Astrocyte of the hippocampus (primary cell): ENCODE measurements around the gene IKZF3.
"Not testable (repeated sequence)": the region's sequence is repeated elsewhere in the genome, so short reads cannot be mapped to it uniquely, and the experiment has no call there.

Source experiments
- DNase-seq: peaks from one replicate; pipeline ENCODE4 v3.0.0; 2011; ENCODE audit warnings: low read depth, low spot score

Gene IKZF3

GRCh38 chr17:39756380-39757079, 107.6 kb downstream of the IKZF3 start:
- no peak for DNase-seq

DNA sequence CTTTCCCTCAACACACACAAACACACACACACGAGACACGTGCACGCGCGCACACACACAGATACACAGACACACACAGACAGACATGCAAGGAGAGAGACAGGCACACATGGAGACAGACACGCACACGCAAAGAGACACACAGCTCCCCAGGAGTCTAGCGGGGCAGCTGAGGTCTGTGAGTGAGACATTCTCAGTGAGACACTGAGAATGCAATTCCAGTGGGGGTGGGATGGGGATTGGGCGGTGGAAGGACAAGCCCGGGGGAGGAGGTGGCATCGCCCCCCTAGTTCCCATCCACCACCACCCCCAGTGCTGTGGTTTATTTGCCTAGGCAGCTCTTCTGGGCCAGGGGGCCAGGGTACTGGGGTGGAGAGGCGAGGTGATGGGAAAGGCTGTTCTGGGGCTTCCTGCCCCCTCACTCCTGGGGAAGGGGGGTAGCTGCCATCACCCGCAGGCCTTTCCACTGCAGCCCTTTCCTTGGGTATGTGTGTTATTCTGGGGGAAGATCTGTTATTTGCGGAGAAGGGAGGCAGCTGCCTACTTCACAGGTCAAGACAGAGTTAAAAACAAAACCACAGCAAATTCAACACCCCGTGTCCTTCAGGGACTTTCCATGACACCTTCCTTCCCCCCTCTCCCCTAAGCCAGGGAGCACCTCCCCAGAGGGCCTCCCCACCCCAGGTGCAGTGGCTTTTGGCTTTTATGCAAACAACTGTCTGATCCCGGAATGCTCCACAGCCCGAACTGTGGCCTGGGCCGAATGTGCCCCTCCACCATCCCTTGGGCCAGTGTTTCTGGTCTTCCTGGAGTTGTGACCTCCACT, 108.3 kb downstream of the IKZF3 start:
- DNase-seq: peak; percentile 66

DNA sequence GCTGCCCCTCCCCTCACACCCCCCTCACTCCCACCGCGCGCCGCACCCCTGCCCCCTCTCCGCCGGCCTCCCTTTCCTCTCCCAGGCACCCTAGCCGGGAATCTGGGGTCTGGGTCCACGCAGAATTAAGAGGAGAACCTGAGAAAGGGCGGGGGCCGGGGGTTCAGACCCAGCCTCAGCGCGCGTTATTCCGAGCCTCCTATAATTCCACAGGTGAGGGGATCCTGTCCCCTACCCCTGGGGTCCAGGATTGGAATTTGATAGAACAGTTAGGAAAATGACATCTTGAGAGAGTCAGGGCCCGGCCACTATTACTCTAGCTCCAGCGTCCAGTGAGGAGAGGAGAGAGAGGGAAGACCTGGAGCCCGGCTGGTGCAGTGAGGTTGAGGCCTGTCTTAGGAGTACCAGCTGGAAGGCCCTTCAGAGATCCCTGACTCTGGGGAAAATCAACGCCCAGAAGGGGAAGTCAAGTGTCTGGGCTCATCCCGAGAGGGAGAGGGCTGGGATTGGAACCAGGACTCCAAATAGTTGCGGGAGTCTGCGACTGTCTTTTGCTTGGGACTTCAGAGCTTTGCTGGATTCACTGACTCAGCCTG, 109.1 kb downstream of the IKZF3 start:
- DNase-seq: no peak

- DNase-seq: peak; percentile 94
These were observed 109.8 kb downstream of the IKZF3 start for GRCh38 chr17:39754161-39754957.

DNA sequence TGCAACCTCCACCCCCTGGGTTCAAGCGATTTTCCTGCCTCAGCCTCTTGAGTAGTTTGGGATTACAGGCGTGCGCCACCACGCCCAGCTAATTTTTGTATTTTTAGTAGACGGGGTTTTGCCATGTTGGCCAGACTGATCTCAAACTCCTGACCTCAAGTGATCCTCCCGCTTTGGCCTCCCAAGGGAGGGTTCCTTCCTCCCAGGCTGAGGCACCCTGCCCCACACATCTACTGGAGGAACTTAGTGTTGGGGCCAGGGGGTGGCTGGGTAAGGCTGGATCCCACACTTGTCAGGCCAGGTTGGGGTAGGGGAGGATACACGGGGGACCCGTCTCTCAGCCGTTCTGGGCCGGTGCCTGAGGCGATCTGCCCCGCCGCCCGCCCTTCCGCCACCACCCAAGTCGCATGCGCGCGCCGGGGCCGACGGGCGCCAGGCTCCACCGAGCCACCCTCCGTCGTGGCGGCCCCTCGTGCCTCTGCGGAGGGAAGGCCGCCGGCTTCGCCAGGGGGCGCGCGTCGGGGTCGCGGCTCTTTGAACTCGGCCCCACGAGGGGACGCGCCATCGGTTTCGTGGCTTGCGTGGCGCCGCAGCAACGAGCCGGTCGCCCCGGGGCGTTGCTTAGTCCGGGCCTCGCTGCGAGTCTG, 110.5 kb downstream of the IKZF3 start:
- no peak for DNase-seq

DNA sequence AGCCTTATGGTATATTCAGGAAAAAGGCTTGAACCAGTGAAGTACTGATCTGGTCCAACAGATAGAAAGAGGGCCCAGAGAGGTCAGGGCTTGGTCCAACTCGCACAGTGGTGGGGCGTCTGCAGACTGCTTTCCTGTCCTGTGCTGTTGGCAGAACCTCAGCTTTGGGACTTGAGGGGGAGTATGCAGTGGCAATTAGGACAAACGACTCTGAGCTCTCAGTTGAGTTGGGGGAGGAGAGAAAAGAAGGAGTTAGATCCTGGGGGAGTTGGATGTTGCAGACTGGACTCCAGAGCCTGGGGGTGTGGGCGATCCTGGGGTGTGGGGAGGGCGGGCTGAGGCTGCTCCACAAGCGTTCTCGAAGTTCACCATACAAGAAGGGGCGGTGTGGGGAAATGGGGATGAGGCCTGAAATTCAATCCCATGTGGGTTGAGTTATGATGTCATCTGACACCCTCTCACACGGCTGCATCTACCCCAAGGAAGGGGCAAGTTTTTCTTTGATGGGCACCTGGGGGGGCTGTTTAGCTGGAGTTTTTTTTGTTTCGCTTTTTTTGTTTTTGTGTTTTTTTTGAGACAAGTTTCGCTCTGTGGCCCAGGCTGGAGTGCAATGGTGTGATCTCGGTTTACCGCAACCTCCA, 111.8 kb downstream of the IKZF3 start:
- no peak for DNase-seq

DNA sequence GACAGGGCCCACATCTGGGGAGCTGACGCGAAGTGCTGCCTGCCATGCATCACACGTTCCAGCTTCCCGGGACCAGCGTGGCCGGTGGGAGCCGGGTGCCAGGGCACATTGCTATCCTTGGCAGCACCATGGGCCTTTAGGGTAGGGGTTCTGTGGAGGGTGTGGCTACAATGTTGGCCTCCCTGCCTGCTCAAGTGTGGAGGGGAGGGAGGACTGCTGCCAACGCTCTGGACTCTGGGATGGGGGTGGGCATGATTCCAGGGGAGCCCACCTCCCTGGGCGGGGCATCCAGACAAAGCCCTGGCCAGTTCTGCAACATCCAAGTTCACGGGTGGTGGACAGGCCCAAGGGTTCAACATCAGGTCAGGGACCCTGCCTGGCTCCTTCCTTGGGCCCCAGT, 112.5 kb downstream of the IKZF3 start:
- DNase-seq: no peak

- no peak for DNase-seq
These were observed 113.0 kb downstream of the IKZF3 start for GRCh38 chr17:39751016-39751543.

DNA sequence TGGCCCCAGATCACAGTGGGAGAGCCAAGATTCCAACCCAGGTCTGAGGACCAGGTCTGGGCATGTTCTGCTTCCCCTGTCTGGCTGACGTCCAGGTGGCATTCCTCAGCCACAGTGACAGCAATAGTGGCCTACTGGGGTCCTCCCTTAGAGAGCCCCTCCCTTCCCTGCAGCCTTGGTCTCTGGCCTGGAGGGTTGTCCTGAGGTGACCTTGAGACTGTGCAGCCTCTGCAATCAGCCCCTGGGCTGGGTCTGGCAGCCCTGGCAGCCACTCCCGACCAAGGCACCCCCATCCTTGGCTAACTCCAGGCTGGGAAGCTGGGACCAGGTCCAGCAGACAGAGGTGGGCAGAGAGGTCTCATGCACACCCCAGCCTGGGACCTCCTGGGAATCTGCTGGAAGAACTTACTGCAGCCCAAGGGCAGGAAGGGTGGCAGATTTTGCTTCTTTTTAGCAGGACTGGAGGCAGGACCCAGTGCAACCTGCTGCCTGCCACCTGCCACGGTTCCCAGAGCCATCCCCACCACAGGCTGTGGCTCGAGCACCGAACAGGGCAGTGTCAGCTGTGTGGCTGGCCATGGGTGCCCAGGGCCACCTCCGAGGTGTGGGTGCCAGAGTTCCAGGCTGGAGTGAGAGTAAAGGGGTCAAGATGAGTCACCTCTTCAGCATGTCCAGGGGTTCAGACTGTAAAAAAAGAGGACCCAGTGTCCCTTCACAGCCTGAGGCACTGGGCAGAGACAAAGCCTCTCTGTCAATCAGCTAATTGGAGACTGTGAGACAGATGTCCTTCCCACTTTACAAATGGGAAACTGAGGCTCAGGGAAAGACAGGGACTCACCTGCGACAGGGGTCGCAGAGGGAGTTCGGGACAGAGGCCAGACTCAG, 113.7 kb downstream of the IKZF3 start:
- DNase-seq: peak; percentile 71

DNA sequence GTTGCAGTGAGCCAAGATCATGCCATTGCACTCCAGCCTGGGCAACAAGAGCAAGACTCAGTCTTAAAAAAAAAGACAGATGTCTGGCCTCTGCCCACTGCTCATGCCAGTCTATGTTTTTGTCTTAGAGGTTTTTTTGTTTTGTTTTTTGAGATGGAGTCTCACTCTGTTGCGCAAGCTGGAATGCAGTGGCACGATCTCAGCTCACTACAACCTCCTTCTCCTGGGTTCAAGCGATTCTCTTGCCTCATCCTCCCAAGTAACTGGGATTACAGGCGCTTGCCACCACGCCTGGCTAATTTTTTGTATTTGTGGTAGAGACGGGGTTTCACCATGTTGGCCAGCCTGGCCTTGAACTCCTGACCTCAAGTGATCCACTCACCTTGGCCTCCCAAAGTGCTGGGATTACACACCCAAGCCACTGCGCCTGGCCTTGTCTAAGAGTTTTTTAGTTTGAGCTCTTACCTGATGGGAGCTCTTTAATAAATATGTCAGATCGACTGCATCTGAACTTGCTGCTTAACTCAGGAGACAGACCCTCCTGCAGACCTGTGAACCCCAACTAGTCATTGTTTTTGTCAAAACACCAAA, 115.6 kb downstream of the IKZF3 start:
- DNase-seq: not testable (repeated sequence)

DNA sequence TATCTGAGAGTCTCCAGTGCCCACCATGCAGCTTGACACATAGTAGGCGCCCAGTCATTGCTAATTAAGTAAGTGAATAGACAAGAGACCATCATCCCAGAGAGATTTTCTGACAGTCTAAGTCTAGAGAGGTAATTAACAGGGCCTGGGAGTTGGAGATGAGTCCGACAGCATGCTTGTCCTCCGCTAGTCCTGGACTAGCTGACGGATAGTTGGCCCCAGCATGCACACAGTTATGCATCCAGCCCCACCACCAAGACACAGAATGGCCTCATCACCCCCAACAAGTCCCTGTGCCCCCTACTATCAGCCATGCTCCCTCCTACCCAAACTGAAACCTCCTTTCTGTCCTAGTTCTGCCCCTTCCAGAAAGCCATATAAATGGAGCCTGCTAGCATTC, 116.4 kb downstream of the IKZF3 start:
- no peak for DNase-seq

DNA sequence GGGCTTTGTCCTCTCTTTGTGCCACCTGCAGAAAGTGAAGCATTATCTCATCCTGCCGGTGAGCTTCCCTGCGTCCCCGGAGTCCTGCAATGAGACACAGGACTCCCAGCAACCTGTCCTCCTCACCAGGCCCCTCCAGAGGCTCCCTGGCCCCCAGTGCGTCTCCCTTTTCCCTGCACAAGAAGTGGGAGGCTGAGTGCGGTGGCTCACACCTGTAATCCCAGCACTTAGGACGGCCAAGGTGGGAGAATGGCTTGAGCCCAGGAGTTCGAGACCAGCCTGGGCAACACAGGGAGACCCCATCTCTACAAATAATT, 118.0 kb downstream of the IKZF3 start:
- DNase-seq: no peak

DNA sequence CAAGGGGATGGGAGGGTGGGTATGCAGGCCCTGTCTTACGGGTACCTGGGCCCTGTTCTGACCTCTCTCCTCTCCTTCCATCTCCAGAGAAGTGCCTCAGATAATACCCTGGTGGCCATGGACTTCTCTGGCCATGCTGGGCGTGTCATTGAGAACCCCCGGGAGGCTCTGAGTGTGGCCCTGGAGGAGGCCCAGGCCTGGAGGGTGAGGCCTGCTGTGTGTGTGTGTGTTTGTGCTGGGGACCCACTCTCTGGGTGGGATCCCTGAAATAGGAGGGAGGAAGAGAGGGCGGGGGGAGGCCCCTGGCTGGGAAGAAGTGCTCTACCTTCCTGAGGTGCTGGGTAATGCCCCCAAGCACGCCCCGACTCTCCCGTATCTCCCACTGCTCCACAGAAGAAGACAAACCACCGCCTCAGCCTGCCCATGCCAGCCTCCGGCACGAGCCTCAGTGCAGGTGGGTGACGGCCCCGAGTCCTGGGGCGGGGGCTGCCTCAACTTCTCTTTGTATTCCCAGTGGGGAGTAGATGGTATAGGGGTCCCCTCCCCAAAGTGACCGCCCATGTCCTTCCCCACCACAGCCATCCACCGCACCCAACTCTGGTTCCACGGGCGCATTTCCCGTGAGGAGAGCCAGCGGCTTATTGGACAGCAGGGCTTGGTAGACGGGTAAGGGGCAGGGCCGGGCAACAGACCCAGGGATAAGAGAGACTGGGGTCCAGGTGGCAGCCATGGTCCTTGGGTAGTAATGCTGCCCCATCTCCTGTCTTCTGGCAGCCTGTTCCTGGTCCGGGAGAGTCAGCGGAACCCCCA, 118.6 kb downstream of the IKZF3 start:
- no peak for DNase-seq

- DNase-seq: no peak
These were observed 119.3 kb downstream of the IKZF3 start for GRCh38 chr17:39744836-39745215.

GRCh38 chr17:39744075-39744835, 119.9 kb downstream of the IKZF3 start:
- no peak for DNase-seq

GRCh38 chr17:39742856-39743436, 121.2 kb downstream of the IKZF3 start:
- no peak for DNase-seq

- DNase-seq: no peak
These were observed 121.8 kb downstream of the IKZF3 start for GRCh38 chr17:39742126-39742855.
